ENCODE measurements around the gene PUSL1. TPM values are rescaled to one million over a fixed set of nuclear protein-coding genes. Genes with fewer than 3 reads are reported as not detected.

The PUSL1 gene
- total and polyA plus RNA-seq, 2 experiments from 2014 or later, result 41.5 to 55.8 TPM

DNA sequence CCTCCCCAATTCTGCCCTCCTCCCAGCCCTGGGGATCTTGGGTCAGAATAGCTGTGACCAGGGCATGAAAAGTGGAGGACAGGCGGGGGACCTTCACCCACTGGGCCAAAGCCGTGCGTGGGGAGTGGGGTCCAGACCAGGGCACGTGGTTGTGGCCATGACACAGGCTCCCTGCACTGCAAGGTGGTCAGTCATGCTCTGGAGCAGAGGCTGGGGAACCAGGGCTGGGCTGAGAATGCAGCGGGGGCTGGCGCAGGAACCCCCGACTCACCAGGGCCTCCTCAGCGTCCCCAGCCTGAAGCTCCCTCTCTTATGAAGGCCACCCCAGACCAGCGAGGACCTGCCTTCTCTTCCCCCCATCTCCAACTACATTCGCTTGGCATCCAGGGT, 38.1 kb downstream of the PUSL1 start:
- H3K9me2 ChIP-seq (ENCODE audit: insufficient read depth), result no peaks in the 10 kb centered on the region
- peaks cover 3% of the 10 kb centered on the region for H4K20me1 ChIP-seq (replicated peaks; ENCODE audit: insufficient read depth)
- ATAC-seq, result no peak
- H3K4me3 ChIP-seq, result no peak overlapping the region
- no peaks in the 10 kb centered on the region for H3K27me3 ChIP-seq (ENCODE audit: insufficient read depth)
- peaks cover 3% of the 10 kb centered on the region for H3K27me3 Mint-ChIP-seq (ENCODE audit: insufficient read depth, low read depth, poor library complexity)
- no peak overlapping the region for H2AFZ ChIP-seq
- peaks cover 14% of the 10 kb centered on the region for H3K79me2 ChIP-seq (replicated peaks; ENCODE audit: insufficient read depth)
- H3K36me3 Mint-ChIP-seq (ENCODE audit: low read depth), result peaks cover under 1% of the 10 kb centered on the region; the same call in 2 of the 3 replicates
- no peak overlapping the region for H3K27ac ChIP-seq (ENCODE audit: low read depth)
- TF ChIP-seq, protein P1, sequence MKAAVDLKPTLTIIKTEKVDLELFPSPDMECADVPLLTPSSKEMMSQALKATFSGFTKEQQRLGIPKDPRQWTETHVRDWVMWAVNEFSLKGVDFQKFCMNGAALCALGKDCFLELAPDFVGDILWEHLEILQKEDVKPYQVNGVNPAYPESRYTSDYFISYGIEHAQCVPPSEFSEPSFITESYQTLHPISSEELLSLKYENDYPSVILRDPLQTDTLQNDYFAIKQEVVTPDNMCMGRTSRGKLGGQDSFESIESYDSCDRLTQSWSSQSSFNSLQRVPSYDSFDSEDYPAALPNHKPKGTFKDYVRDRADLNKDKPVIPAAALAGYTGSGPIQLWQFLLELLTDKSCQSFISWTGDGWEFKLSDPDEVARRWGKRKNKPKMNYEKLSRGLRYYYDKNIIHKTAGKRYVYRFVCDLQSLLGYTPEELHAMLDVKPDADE (IDR thresholded peaks at IDR 0.05), result no peak
- H3F3A ChIP-seq (replicated peaks; ENCODE audit: low read depth), result peaks cover 6% of the 10 kb centered on the region; the same call in 1 of the 2 replicates
- H3K4me1 ChIP-seq (ENCODE audit: insufficient read depth), result peaks cover 7% of the 10 kb centered on the region; the same call in 1 of the 2 replicates
- no peak overlapping the region for H3K4me3 Mint-ChIP-seq
- H3K4me2 ChIP-seq, result no peak overlapping the region
- DNase-seq (ENCODE audit: low spot score), result no peak
- no peaks in the 10 kb centered on the region for H3K9me3 Mint-ChIP-seq
- H3K27ac Mint-ChIP-seq, result no peak overlapping the region
- peaks cover 13% of the 10 kb centered on the region for H3K4me1 Mint-ChIP-seq
- no peaks in the 10 kb centered on the region for H3K36me3 ChIP-seq (ENCODE audit: insufficient read depth)

DNA sequence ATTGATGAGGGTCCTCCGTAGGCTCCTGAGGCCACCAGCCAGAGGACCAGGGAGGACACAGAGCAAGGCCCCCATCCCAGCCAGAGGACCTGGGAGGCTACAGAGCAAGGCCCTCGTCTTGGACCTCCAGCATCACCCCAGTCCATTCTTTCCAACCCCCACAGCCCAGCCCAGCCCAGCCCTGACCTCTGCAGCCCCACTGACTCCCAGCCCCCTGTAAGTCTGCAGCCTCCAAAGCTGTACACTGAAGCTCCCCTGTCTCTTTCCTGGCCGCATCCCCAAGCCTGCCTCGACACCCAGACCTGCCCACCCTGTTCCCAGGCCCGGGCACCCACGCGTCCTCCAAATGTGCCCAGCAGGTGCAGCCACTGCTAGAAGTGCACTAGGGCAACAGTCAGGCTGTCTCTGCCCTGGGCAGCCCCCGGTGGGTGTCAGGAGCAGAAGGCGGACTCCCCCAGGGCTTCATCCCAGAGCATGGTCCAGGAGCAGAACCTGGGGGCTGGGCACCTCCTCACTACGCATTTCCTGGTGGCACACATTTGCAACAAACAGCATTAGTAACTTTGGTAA, 38.7 kb downstream of the PUSL1 start:
- Histone ChIP-seq H3K4me3 (no peak overlapping the region), H3F3A (replicated peaks; ENCODE audit: low read depth) (peaks cover 10% of the 10 kb centered on the region), H3K27me3 (ENCODE audit: insufficient read depth) (no peaks in the 10 kb centered on the region), H3K27ac (ENCODE audit: low read depth) (no peak overlapping the region), H2AFZ (no peak overlapping the region), H3K4me2 (peak overlapping the region; percentile 84), H4K20me1 (replicated peaks; ENCODE audit: insufficient read depth) (peaks cover 3% of the 10 kb centered on the region), H3K4me1 (ENCODE audit: insufficient read depth) (peaks cover 10% of the 10 kb centered on the region; the same call in 1 of the 2 replicates), H3K9me2 (ENCODE audit: insufficient read depth) (no peaks in the 10 kb centered on the region), H3K36me3 (ENCODE audit: insufficient read depth) (no peaks in the 10 kb centered on the region), H3K79me2 (replicated peaks; ENCODE audit: insufficient read depth) (peaks cover 14% of the 10 kb centered on the region)
- Mint-ChIP-seq H3K4me1 (peaks cover 14% of the 10 kb centered on the region), H3K36me3 (ENCODE audit: low read depth) (no peaks in the 10 kb centered on the region; the same call in 2 of the 3 replicates), H3K9me3 (no peaks in the 10 kb centered on the region), H3K27me3 (ENCODE audit: insufficient read depth, low read depth, poor library complexity) (peaks cover 6% of the 10 kb centered on the region), H3K4me3 (peak overlapping the region; percentile 78), H3K27ac (no peak overlapping the region)
- DNase-seq (ENCODE audit: low spot score) (no peak), ATAC-seq (no peak)
- no peak for TF ChIP-seq ZNF114 (CRISPR knock-in tag; IDR thresholded peaks at IDR 0.05)
- TF ChIP-seq, protein P1 (IDR thresholded peaks at IDR 0.05), result no peak

DNA sequence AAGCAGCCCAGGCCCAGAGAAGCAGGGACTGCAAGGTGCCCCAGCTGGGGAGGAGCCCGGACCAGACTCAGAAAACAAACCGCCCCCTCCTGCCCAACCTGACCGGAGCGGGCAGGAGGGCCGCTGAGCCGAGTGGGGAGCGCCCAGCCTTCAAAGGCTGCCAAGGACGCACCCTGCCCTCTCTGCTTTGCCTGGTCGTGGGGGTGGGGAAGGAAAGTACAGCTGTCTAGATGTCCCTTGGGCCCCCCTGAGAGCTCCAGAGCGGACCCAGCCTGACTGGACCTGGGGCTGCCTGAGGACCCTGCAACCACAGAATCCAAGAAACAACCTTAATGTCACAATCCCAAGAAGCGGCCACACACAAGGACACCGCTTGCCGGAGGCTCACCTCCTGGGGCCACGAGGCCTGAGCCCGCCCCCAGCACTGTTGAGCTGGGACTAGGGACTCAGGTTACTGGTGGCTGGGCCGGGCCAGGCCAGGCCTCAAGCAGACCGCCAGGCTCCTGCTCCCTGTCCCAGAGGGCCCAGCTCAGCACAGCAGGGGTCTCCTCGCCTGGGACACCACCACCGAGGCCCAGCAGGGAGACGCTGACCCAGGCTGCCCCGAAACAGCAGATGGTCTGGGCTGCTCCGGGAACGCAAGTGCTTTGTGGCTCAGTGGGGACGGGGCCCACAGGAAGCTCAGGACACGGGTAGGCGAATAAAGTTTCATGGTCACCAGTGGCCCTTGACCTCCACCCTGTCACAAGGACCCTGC, 39.4 kb downstream of the PUSL1 start:
- Histone ChIP-seq H3K9me2 (ENCODE audit: insufficient read depth) (no peaks in the 10 kb centered on the region), H3K4me1 (ENCODE audit: insufficient read depth) (peaks cover 17% of the 10 kb centered on the region; the same call in 1 of the 2 replicates), H3K36me3 (ENCODE audit: insufficient read depth) (no peaks in the 10 kb centered on the region), H3F3A (replicated peaks; ENCODE audit: low read depth) (peaks cover 17% of the 10 kb centered on the region), H4K20me1 (replicated peaks; ENCODE audit: insufficient read depth) (peaks cover 3% of the 10 kb centered on the region), H3K4me3 (peak overlapping the region; percentile 63), H2AFZ (no peak overlapping the region), H3K27me3 (ENCODE audit: insufficient read depth) (peaks cover under 1% of the 10 kb centered on the region; the same call in 1 of the 2 replicates), H3K79me2 (replicated peaks; ENCODE audit: insufficient read depth) (peaks cover 14% of the 10 kb centered on the region), H3K27ac (ENCODE audit: low read depth) (no peak overlapping the region), H3K4me2 (peak overlapping the region; percentile 84)
- ATAC-seq, result peak; percentile 72
- Mint-ChIP-seq H3K4me1 (peaks cover 22% of the 10 kb centered on the region), H3K36me3 (ENCODE audit: low read depth) (no peaks in the 10 kb centered on the region; the same call in 2 of the 3 replicates), H3K27me3 (ENCODE audit: insufficient read depth, low read depth, poor library complexity) (peaks cover 12% of the 10 kb centered on the region), H3K9me3 (no peaks in the 10 kb centered on the region), H3K27ac (no peak overlapping the region), H3K4me3 (peak overlapping the region; percentile 78)
- DNase-seq (ENCODE audit: low spot score), result no peak
- TF ChIP-seq, protein P2, sequence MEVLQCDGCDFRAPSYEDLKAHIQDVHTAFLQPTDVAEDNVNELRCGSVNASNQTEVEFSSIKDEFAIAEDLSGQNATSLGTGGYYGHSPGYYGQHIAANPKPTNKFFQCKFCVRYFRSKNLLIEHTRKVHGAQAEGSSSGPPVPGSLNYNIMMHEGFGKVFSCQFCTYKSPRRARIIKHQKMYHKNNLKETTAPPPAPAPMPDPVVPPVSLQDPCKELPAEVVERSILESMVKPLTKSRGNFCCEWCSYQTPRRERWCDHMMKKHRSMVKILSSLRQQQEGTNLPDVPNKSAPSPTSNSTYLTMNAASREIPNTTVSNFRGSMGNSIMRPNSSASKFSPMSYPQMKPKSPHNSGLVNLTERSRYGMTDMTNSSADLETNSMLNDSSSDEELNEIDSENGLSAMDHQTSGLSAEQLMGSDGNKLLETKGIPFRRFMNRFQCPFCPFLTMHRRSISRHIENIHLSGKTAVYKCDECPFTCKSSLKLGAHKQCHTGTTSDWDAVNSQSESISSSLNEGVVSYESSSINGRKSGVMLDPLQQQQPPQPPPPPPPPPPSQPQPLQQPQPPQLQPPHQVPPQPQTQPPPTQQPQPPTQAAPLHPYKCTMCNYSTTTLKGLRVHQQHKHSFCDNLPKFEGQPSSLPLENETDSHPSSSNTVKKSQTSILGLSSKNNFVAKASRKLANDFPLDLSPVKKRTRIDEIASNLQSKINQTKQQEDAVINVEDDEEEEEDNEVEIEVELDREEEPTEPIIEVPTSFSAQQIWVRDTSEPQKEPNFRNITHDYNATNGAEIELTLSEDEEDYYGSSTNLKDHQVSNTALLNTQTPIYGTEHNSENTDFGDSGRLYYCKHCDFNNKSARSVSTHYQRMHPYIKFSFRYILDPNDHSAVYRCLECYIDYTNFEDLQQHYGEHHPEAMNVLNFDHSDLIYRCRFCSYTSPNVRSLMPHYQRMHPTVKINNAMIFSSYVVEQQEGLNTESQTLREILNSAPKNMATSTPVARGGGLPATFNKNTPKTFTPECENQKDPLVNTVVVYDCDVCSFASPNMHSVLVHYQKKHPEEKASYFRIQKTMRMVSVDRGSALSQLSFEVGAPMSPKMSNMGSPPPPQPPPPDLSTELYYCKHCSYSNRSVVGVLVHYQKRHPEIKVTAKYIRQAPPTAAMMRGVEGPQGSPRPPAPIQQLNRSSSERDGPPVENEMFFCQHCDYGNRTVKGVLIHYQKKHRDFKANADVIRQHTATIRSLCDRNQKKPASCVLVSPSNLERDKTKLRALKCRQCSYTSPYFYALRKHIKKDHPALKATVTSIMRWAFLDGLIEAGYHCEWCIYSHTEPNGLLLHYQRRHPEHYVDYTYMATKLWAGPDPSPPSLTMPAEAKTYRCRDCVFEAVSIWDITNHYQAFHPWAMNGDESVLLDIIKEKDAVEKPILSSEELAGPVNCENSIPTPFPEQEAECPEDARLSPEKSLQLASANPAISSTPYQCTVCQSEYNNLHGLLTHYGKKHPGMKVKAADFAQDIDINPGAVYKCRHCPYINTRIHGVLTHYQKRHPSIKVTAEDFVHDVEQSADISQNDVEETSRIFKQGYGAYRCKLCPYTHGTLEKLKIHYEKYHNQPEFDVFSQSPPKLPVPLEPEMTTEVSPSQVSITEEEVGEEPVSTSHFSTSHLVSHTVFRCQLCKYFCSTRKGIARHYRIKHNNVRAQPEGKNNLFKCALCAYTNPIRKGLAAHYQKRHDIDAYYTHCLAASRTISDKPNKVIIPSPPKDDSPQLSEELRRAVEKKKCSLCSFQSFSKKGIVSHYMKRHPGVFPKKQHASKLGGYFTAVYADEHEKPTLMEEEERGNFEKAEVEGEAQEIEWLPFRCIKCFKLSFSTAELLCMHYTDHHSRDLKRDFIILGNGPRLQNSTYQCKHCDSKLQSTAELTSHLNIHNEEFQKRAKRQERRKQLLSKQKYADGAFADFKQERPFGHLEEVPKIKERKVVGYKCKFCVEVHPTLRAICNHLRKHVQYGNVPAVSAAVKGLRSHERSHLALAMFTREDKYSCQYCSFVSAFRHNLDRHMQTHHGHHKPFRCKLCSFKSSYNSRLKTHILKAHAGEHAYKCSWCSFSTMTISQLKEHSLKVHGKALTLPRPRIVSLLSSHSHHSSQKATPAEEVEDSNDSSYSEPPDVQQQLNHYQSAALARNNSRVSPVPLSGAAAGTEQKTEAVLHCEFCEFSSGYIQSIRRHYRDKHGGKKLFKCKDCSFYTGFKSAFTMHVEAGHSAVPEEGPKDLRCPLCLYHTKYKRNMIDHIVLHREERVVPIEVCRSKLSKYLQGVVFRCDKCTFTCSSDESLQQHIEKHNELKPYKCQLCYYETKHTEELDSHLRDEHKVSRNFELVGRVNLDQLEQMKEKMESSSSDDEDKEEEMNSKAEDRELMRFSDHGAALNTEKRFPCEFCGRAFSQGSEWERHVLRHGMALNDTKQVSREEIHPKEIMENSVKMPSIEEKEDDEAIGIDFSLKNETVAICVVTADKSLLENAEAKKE (CRISPR knock-in tag; IDR thresholded peaks at IDR 0.05), result no peak
- TF ChIP-seq EZH2 (IDR thresholded peaks at IDR 0.05; ENCODE audit: low read depth, unreplicated experiment) (no peak), JUNB (IDR thresholded peaks at IDR 0.05; ENCODE audit: unreplicated experiment) (no peak), NANOG (IDR thresholded peaks at IDR 0.05; ENCODE audit: borderline replicate concordance) (no peak)

Data from GM23338 (cell line).